Measurements from ENCODE around the gene F7.
"Not testable (repeated sequence)": the region's sequence is repeated elsewhere in the genome, so short reads cannot be mapped to it uniquely, and the experiment has no call there.

Gene F7

GRCh38 chr13:113073942-113074341, 31.6 kb upstream of the F7 start:
- no peak for DNase-seq

- DNase-seq: no peak
These were observed 31.2 kb upstream of the F7 start for GRCh38 chr13:113074401-113074800.

- no peak for DNase-seq
These were observed 30.7 kb upstream of the F7 start for GRCh38 chr13:113074876-113075275.

DNA sequence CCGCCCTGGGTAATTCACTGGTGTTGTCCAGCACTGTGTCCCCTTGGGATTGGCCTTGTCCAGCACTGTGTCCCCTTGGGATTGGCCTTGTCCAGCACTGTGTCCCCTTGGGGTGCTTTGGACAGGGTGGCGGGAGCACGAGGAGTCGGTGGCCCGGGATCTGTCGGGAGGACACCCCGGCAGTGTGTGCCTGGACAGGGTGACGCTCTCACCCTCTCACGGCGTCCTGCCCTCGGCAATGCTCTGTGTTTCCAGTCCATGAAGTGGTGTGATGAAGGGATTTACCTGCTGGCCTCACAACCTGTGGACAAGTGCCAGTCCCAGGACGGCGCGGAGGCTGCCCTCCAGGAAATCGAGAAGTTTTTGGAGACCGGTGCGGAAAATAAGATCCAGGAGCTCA, 29.9 kb upstream of the F7 start:
- DNase-seq: no peak

- DNase-seq: no peak
These were observed 28.8 kb upstream of the F7 start for GRCh38 chr13:113076681-113077401.

GRCh38 chr13:113077566-113077952, 28.0 kb upstream of the F7 start:
- DNase-seq: no peak

GRCh38 chr13:113077953-113078901, 27.4 kb upstream of the F7 start:
- no peak for DNase-seq

- no peak for DNase-seq
These were observed 26.4 kb upstream of the F7 start for GRCh38 chr13:113078902-113079780.

DNA sequence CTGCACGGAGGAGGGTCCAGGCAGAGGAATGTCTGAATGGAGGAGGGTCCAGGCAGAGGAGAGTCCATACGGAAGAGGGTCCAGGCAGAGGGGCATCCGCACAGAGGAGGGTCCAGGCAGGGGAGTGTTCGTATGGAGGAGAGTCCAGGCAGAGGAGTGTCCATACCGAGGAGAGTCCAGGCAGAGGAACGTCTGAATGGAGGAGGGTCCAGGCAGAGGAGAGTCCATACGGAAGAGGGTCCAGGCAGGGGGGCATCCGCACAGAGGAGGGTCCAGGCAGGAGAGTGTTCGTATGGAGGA, 25.9 kb upstream of the F7 start:
- not testable (repeated sequence) for DNase-seq

- DNase-seq: no peak
These were observed 25.2 kb upstream of the F7 start for GRCh38 chr13:113080361-113080831.

- DNase-seq: no peak
These were observed 24.6 kb upstream of the F7 start for GRCh38 chr13:113080901-113081521.

DNA sequence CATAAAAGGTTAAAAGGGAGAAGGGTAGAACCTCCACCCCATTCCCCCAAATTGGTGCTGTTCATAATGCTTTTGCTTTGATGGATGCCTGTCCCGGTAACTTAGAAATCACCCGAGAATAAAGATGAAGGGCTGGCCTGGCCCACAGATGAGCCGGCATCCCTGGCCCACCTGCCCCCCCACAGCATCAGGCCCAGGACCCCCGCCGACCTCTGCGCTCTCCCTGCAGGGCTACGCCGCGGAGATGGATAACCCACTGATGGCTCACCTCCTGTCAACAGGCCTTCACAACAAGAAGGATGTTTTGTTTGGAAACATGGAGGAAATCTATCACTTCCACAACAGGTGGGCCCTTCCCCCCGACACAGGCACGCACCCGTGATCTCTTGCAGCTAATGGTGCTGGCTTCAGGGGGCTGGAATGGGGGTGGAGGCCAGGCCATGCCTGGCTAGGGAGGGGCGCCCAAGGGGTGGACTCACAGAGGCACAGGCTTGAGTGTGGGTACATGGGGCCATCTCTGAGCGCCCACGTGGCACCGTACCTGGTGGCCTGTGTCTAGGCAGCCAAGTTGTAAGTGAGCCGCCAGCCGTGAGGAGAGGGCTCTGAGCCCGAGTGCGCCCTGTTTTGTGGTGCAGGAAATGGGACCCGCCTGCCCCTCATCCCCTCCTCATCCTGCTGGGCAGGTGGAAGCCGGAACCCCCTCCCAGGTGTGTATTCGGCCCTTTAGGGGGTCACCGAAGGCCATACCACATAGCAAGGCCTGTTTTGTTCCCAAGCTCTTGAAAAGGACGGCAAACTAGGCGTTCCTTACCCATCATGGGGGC, 23.2 kb upstream of the F7 start:
- DNase-seq: no peak

- no peak for DNase-seq
These were observed 22.6 kb upstream of the F7 start for GRCh38 chr13:113083022-113083373.

DNA sequence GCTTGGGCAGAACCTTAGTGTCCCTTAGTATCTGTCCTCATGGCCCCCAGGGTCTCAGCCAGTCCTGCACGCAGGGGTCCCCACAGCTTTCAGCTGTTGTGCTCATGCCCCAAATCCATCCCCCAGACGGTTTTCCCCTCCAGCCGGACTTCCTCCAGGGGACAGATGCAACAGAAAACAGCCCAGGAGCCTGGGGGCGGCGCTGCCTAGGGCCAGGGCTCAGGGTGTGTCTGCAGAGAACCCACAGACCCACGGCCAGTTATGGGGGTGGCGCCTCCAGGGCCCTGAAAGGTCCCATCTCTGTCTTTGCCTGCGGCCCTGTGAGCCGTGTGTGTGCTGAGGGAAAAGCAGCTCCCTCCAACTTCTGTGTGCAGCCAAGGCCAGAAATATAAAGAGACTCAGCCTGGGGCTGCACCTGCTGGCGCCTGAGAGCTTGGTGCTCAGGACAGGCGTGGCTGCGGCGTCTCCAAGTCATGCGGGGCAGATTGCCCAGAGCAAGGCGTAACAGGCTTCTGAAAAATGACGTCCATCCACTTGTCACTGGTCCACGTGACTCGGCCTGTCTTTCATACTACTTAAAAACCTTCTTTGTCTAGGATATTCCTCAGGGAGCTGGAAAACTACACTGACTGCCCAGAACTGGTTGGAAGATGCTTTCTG, 22.1 kb upstream of the F7 start:
- DNase-seq: no peak

- DNase-seq: no peak
These were observed 21.3 kb upstream of the F7 start for GRCh38 chr13:113084094-113084942.

DNA sequence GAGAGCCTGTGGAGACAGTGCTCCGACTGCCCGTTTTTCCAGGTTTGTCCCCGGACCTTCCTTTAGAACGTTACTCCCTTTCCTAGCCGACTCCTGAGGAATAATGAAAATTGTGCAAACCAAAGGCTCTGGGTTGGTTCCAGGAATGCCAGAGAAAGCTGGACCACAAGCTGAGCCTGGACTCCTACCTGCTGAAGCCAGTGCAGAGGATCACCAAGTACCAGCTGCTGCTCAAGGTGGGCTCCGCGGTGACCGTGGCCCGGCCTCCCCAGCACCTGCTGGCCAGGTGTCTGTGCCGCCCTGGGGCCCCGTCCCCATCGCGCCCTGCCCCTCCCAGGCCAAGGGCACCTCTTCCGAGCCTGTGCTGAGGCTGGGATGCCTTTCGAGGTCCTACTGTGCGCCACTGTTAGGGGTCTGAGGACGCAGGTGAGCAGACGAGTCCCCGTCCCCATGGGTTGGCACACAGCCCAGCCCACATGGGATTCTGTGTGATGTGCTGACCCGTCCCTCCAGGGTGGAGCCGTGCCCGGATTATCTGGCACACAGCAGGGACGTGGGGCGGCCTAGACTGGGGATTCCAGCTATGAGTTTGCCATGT, 20.5 kb upstream of the F7 start:
- DNase-seq: no peak

GRCh38 chr13:113086031-113086750, 19.4 kb upstream of the F7 start:
- DNase-seq: no peak

GRCh38 chr13:113086991-113087922, 18.3 kb upstream of the F7 start:
- DNase-seq: no peak

All from hematopoietic multipotent progenitor cell treated with erythropoietin and hydrocortisone succinate and interleukin-3 and kit ligand, for 6 days (in vitro differentiated cells).